Measurements from ENCODE around the gene SH3BP5L. TPM values are rescaled to one million over a fixed set of nuclear protein-coding genes. Genes with fewer than 3 reads are reported as not detected.

SH3BP5L gene
- total RNA-seq, 4 donors from 2014 or later = 25.2 to 32.0 (median 30.0) TPM

GRCh38 chr1:248816042-248816851 lies 9.5 kb downstream of the SH3BP5L start:
- Histone ChIP-seq H3K9me3 (no peaks in the 10 kb centered on the region), H3K27ac (no peak overlapping the region), H3K4me1 (peaks cover 5 to 9% of the 10 kb centered on the region in 2 donors), H3K27me3 (no peaks in the 10 kb centered on the region), H3K36me3 (peaks cover 45 to 52% of the 10 kb centered on the region in 2 donors), H3K4me3 (replicated peaks in 1 of 3) (no peak overlapping the region)
- 89 to 95% methylated on average over 12 to 13 of the region's 13 CpGs for WGBS, 2 donors
- intact Hi-C loops (cut with DNase I) = no loop called here
- DNase-seq = no peak
- TF ChIP-seq POLR2A (IDR thresholded peaks at IDR 0.05) = no peak
- TF ChIP-seq CTCF (IDR thresholded peaks at IDR 0.05) = no peak

GRCh38 chr1:248815407-248816034 lies 10.2 kb downstream of the SH3BP5L start:
- DNase-seq = no peak
- Histone ChIP-seq H3K27ac (no peak overlapping the region), H3K36me3 (peaks cover 45 to 52% of the 10 kb centered on the region in 2 donors), H3K9me3 (no peaks in the 10 kb centered on the region), H3K4me3 (replicated peaks in 1 of 3) (no peak overlapping the region), H3K4me1 (peaks cover 5 to 10% of the 10 kb centered on the region in 2 donors), H3K27me3 (no peaks in the 10 kb centered on the region)
- WGBS, 2 donors = 93% methylated on average over 10 of the region's 10 CpGs
- intact Hi-C loops (cut with DNase I) = no loop called here
- TF ChIP-seq CTCF (IDR thresholded peaks at IDR 0.05) (no peak), POLR2A (IDR thresholded peaks at IDR 0.05) (no peak)

- Histone ChIP-seq H3K4me1 (peaks cover 5 to 11% of the 10 kb centered on the region in 2 donors), H3K27me3 (no peaks in the 10 kb centered on the region), H3K4me3 (replicated peaks in 1 of 3) (no peak overlapping the region), H3K9me3 (no peaks in the 10 kb centered on the region), H3K27ac (no peak overlapping the region), H3K36me3 (peaks cover 45 to 47% of the 10 kb centered on the region in 2 donors)
- TF ChIP-seq POLR2A (IDR thresholded peaks at IDR 0.05) (no peak), CTCF (IDR thresholded peaks at IDR 0.05) (no peak)
- intact Hi-C loops (cut with DNase I) = no loop called here
- 94% methylated on average over 16 of the region's 16 CpGs for WGBS, 2 donors
- DNase-seq = no peak
These were observed 11.4 kb downstream of the SH3BP5L start for GRCh38 chr1:248814351-248814750.

- no peak for DNase-seq
- Histone ChIP-seq H3K27ac (no peak overlapping the region), H3K4me1 (peaks cover 0 to 7% of the 10 kb centered on the region in 2 donors), H3K27me3 (no peaks in the 10 kb centered on the region), H3K4me3 (replicated peaks in 1 of 3) (no peak overlapping the region), H3K9me3 (no peaks in the 10 kb centered on the region), H3K36me3 (peaks cover 45 to 47% of the 10 kb centered on the region in 2 donors)
- intact Hi-C loops (cut with DNase I) = no loop called here
- TF ChIP-seq CTCF (IDR thresholded peaks at IDR 0.05) = no peak
- TF ChIP-seq POLR2A (IDR thresholded peaks at IDR 0.05) = no peak
- 98 to 100% methylated on average over 6 to 8 of the region's 8 CpGs for WGBS, 2 donors
These were observed 12.2 kb downstream of the SH3BP5L start for GRCh38 chr1:248813546-248813945.
